GM12801 (cell line): Measurements from ENCODE around the gene TXNDC17.

Source experiments
- TF ChIP-seq, protein P1 (sequence below): IDR thresholded peaks from one replicate; pipeline ENCODE4 v1.5.1; 2011; ENCODE audit warnings: control low read depth; ENCODE audit not compliant: insufficient read length; ENCODE audit errors: extremely low read depth

Gene TXNDC17

DNA sequence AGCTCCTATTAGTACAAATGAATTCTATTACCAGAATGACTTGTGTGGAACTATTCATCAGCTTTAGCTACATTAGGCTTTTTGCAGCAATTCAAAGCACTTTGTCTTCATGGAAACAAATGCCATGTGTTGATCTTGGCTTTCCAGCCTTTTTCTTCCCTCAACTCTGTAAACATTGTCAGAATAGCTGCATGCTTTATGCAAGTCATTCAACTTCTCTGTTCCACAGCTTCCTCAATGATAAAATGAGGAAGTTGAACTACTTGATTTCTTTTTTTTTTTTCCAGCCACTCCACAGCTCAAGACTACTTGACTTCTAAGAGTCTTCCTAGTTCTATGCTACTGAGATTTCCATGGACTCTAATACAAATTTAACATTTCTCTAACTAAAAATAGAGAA lies 41.5 kb upstream of the TXNDC17 start:
- TF ChIP-seq, protein P1, sequence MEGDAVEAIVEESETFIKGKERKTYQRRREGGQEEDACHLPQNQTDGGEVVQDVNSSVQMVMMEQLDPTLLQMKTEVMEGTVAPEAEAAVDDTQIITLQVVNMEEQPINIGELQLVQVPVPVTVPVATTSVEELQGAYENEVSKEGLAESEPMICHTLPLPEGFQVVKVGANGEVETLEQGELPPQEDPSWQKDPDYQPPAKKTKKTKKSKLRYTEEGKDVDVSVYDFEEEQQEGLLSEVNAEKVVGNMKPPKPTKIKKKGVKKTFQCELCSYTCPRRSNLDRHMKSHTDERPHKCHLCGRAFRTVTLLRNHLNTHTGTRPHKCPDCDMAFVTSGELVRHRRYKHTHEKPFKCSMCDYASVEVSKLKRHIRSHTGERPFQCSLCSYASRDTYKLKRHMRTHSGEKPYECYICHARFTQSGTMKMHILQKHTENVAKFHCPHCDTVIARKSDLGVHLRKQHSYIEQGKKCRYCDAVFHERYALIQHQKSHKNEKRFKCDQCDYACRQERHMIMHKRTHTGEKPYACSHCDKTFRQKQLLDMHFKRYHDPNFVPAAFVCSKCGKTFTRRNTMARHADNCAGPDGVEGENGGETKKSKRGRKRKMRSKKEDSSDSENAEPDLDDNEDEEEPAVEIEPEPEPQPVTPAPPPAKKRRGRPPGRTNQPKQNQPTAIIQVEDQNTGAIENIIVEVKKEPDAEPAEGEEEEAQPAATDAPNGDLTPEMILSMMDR: no peak

DNA sequence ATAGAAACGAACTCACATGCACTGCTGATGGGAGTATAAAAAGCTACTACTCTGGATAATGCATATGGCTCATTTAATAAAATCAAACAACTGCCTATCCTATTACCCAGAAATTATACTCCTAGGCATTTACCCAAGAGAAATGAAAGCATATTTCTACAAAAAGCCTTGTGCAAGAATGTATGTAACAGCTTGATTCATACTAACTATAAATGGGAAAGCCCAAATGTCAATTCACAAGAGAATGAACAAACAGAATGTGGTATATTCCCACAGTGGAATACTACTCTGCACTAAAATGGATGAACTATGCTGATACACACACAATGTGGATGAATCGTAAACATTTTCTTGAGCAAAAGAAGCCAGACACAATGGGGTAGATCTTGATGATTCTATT lies 38.7 kb upstream of the TXNDC17 start:
- TF ChIP-seq, protein P1: no peak

DNA sequence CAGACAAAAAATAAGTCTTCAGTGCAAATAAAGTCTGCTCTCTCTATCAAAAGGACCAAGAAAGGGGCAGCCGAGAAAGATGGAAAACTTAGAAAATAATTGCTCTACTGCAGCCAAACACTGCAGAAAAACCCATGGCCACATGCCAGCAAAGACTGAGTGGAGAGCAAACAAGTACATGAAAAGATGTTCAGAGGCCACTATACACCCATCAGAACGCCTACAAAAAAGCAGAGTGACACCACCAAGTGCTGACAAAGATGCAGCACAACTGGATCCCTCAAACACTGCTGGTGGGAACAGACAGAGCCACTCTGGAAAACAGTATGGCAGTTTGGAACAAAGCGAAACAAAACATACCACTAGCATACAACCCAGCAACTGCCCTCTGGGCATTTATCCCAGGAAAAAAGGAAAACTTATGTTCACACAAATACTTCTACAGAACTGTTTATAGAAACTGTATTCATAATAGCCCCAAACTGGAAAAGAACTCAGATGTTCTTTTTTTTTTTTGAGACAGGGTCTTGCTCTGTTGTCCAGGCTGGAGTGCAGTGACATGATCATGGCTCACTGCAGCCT lies 37.0 kb upstream of the TXNDC17 start:
- TF ChIP-seq, protein P1: no peak

DNA sequence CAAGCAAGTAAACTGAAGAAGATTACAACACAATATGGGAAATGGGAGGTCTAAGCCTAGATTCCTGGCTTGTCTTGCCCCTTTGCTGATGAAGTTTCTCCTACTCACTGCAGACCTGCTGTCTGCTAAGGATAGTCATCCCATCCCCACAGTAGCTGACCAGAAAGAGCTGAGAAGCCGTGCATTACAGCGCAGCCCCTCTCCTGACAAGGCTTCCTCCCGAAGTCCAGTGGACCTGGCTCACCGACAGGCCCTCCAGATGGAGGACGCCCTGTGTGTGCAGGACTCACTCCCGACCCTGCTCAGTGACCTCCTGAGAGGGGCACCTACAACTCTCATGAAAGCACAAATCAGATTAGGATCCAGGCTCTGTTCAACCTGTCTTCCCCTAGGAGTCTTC lies 35.7 kb upstream of the TXNDC17 start:
- TF ChIP-seq, protein P1: no peak

DNA sequence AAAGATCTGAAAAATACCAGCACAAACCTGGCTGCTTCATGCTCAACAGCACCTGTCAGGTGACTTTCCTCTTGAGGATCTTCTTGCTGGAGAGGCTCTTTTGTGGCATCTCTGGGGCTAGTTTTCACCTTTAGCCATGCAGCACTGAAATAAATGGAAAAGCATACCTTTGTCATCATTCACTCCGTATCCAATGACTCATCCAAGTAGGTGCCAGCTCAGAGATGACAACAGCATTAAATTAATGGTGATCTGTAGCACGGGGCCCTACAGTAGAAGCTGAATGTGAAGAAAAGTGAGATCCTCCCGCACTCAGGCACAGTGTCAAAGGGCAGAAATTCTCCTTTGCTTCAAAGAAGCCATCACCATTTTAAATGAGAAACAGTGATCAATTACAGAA lies 32.5 kb upstream of the TXNDC17 start:
- TF ChIP-seq, protein P1: no peak

DNA sequence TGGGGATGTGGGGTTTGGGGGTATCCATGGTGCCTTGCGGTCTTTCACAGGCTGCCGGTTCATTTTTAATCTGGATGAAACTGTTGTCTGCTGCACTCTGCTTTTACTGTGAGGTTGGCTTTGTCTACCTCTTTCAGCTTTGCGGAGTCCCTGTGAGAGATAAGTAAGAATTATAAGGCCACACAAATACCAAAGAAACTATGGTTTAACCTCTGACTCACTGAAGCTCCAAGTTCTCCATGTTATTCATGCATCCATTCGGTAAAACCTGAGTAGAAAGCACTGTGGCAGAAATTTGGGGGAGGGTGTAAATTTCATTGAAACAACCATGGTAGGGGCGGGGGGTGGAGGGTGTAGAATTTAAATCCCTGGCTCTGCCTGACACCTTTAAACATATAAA lies 30.8 kb upstream of the TXNDC17 start:
- TF ChIP-seq, protein P1: no peak

DNA sequence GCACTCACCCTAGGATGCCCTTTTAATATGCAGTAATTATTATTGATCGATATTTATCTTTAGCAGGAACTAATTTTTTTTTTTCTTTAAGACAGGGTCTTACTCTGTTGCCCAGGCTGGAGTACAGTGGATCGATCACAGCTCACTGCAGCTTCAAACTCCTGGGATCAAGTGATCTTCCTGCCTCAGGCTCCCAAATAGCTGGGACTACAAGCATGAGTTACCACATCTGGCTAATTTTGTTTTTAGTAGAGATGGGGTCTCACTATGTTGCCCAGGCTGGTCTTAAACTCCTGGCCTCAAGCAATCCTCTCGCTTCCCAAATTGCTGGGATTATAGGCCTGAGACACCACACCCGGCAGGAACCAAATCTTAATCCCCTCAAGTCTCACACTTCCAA lies 29.6 kb upstream of the TXNDC17 start:
- TF ChIP-seq, protein P1: no peak
